ENCODE results near the gene NXN.
"Not testable (repeated sequence)": the region's sequence is repeated elsewhere in the genome, so short reads cannot be mapped to it uniquely, and the experiment has no call there.

Gene NXN

GRCh38 chr17:995324-995723 is 15.7 kb upstream of the NXN start:
- not testable (repeated sequence) for DNase-seq (ENCODE audit: low read depth); H3K4me3 ChIP-seq (ENCODE audit: low read length); H3K9ac ChIP-seq (ENCODE audit: low read length); H3K9me3 ChIP-seq (ENCODE audit: control insufficient read depth, low read length); H3K36me3 ChIP-seq (ENCODE audit: control insufficient read depth, insufficient read depth, low read length, severe bottlenecking); H3K27me3 ChIP-seq (replicated peaks; ENCODE audit: control insufficient read depth, insufficient read depth, low read length)
- H3K4me1 ChIP-seq (ENCODE audit: control insufficient read depth, insufficient read depth, low read length), result peaks cover 13% of the 10 kb centered on the region

DNA sequence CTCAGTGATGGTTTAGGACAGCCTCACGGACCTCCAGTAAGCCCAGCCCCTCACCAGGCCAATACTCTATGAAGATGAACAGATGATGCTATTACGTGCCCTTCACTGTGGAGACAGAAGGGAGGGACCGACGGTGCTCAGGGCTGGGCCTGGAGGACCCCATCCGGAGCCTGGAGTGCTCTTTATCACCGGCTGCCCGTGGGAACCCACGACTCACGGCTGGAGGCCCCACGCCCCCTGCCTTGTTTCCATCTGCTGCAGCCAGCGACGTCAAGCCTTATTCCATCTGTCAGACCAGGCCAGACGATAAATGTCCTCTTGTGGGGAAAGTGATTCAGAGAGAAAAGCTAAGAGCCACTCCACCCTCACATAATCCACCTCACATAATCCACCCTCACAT is 13.4 kb upstream of the NXN start:
- Histone ChIP-seq H3K36me3 (ENCODE audit: control insufficient read depth, insufficient read depth, low read length, severe bottlenecking) (no peaks in the 10 kb centered on the region), H3K9me3 (ENCODE audit: control insufficient read depth, low read length) (no peaks in the 10 kb centered on the region), H3K4me1 (ENCODE audit: control insufficient read depth, insufficient read depth, low read length) (peaks cover 3% of the 10 kb centered on the region), H3K4me3 (ENCODE audit: low read length) (no peak overlapping the region), H3K27me3 (replicated peaks; ENCODE audit: control insufficient read depth, insufficient read depth, low read length) (no peaks in the 10 kb centered on the region), H3K9ac (ENCODE audit: low read length) (no peak overlapping the region)
- no peak for DNase-seq (ENCODE audit: low read depth)

GRCh38 chr17:988561-988960 is 9.0 kb upstream of the NXN start:
- Histone ChIP-seq H3K9me3 (ENCODE audit: control insufficient read depth, low read length) (no peaks in the 10 kb centered on the region), H3K4me1 (ENCODE audit: control insufficient read depth, insufficient read depth, low read length) (no peaks in the 10 kb centered on the region), H3K36me3 (ENCODE audit: control insufficient read depth, insufficient read depth, low read length, severe bottlenecking) (no peaks in the 10 kb centered on the region), H3K27me3 (replicated peaks; ENCODE audit: control insufficient read depth, insufficient read depth, low read length) (no peaks in the 10 kb centered on the region), H3K9ac (ENCODE audit: low read length) (no peak overlapping the region), H3K4me3 (ENCODE audit: low read length) (no peak overlapping the region)
- no peak for DNase-seq (ENCODE audit: low read depth)

- Histone ChIP-seq H3K9ac (ENCODE audit: low read length) (no peak overlapping the region), H3K4me3 (ENCODE audit: low read length) (no peak overlapping the region), H3K27me3 (replicated peaks; ENCODE audit: control insufficient read depth, insufficient read depth, low read length) (no peaks in the 10 kb centered on the region), H3K4me1 (ENCODE audit: control insufficient read depth, insufficient read depth, low read length) (no peaks in the 10 kb centered on the region), H3K36me3 (ENCODE audit: control insufficient read depth, insufficient read depth, low read length, severe bottlenecking) (no peaks in the 10 kb centered on the region), H3K9me3 (ENCODE audit: control insufficient read depth, low read length) (no peaks in the 10 kb centered on the region)
- DNase-seq (ENCODE audit: low read depth), result no peak
Observed at GRCh38 chr17:987931-988330, 8.4 kb upstream of the NXN start.

DNA sequence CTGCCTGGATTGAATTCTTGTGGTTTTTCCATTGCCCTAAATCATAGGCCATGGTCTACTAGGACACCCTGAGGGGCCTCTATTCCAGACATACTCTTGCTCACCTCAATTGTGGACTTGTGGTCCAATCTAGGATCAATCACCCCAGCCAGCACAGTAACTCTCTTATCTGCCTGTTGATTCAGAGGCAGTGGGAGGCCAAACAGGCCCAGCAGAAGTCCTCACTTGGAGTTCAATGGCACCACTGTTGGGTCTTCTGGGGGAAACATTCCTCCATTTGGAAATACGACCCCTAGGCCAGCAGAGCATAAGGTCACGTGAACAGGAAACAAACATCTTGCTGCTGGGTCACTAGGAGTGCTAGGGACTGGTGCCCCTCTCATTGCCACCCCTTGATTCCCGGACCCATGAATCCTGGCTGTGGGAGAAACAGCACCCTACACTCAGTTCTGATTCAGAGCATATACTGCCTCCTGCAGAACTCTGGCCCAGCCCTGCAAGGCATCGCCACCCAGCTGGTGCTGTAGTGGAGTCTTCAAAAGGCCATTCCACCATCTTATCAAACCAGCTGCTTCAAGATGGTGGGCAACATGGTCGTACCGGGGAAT is 6.8 kb upstream of the NXN start:
- Histone ChIP-seq H3K36me3 (ENCODE audit: control insufficient read depth, insufficient read depth, low read length, severe bottlenecking) (no peaks in the 10 kb centered on the region), H3K4me1 (ENCODE audit: control insufficient read depth, insufficient read depth, low read length) (no peaks in the 10 kb centered on the region), H3K9me3 (ENCODE audit: control insufficient read depth, low read length) (no peaks in the 10 kb centered on the region), H3K4me3 (ENCODE audit: low read length) (no peak overlapping the region), H3K27me3 (replicated peaks; ENCODE audit: control insufficient read depth, insufficient read depth, low read length) (no peaks in the 10 kb centered on the region), H3K9ac (ENCODE audit: low read length) (no peak overlapping the region)
- DNase-seq (ENCODE audit: low read depth), result no peak

GRCh38 chr17:983921-984320 is 4.3 kb upstream of the NXN start:
- Histone ChIP-seq H3K9ac (ENCODE audit: low read length) (no peak overlapping the region), H3K36me3 (ENCODE audit: control insufficient read depth, insufficient read depth, low read length, severe bottlenecking) (no peaks in the 10 kb centered on the region), H3K4me3 (ENCODE audit: low read length) (no peak overlapping the region), H3K27me3 (replicated peaks; ENCODE audit: control insufficient read depth, insufficient read depth, low read length) (no peaks in the 10 kb centered on the region), H3K9me3 (ENCODE audit: control insufficient read depth, low read length) (no peaks in the 10 kb centered on the region), H3K4me1 (ENCODE audit: control insufficient read depth, insufficient read depth, low read length) (no peaks in the 10 kb centered on the region)
- no peak for DNase-seq (ENCODE audit: low read depth)

GRCh38 chr17:981292-981658 is 1.7 kb upstream of the NXN start:
- no peak for DNase-seq (ENCODE audit: low read depth)
- Histone ChIP-seq H3K4me3 (ENCODE audit: low read length) (no peak overlapping the region), H3K9me3 (ENCODE audit: control insufficient read depth, low read length) (no peaks in the 10 kb centered on the region), H3K36me3 (ENCODE audit: control insufficient read depth, insufficient read depth, low read length, severe bottlenecking) (no peaks in the 10 kb centered on the region), H3K4me1 (ENCODE audit: control insufficient read depth, insufficient read depth, low read length) (peaks cover 11% of the 10 kb centered on the region), H3K27me3 (replicated peaks; ENCODE audit: control insufficient read depth, insufficient read depth, low read length) (no peaks in the 10 kb centered on the region), H3K9ac (ENCODE audit: low read length) (no peak overlapping the region)

DNA sequence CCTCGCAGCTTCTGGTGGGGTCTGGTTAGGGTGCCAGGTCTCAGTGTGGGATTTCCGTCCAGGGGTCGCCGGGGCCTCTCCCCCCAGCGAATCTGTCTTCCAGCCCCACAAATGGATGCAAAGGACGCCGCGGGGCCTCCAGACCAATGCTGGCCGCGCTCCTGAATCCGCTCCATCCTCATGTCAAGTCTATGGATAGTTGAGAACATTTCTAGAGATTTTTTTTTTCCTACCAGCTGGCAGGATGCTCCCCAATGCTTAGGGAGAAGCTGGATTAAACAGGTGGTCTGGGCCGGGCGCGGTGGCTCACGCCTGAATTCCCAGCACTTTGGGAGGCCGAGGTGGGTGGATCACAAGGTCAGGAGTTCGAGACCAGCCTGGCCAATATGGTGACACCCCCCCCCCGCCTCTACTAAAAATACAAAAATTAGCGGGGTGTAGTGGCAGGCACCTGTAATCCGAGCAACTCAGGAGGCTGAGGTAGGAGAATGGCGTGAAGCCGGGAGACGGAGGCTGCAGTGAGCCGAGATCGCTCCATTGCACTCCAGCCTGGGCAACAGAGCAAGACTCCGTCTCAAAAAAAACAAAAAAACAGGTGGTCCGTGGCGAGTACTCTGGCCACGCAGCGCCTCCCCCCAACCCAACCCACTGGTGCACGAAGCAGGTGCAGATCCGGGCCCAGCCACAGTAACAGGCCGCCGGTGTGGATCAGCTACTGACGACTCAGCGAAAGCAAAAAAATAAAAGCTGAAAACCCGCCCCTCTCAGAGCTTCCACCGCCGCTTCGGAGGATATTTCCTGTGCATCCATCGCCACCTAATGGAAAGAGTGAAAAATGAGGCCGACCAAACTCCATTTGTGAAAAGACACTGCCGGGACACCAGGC is 1.1 kb upstream of the NXN start:
- H3K27me3 ChIP-seq (replicated peaks; ENCODE audit: control insufficient read depth, insufficient read depth, low read length), result no peaks in the 10 kb centered on the region
- H3K9me3 ChIP-seq (ENCODE audit: control insufficient read depth, low read length), result no peaks in the 10 kb centered on the region
- peak; percentile 97 for DNase-seq (ENCODE audit: low read depth)
- H3K4me3 ChIP-seq (ENCODE audit: low read length), result peak overlapping the region; percentile 77
- H3K36me3 ChIP-seq (ENCODE audit: control insufficient read depth, insufficient read depth, low read length, severe bottlenecking), result no peaks in the 10 kb centered on the region
- peaks cover 18% of the 10 kb centered on the region for H3K4me1 ChIP-seq (ENCODE audit: control insufficient read depth, insufficient read depth, low read length)
- peak overlapping the region; percentile 72 for H3K9ac ChIP-seq (ENCODE audit: low read length)

- Histone ChIP-seq H3K4me3 (ENCODE audit: low read length) (peak overlapping the region; percentile 77), H3K27me3 (replicated peaks; ENCODE audit: control insufficient read depth, insufficient read depth, low read length) (no peaks in the 10 kb centered on the region), H3K4me1 (ENCODE audit: control insufficient read depth, insufficient read depth, low read length) (peaks cover 25% of the 10 kb centered on the region), H3K9ac (ENCODE audit: low read length) (no peak overlapping the region), H3K9me3 (ENCODE audit: control insufficient read depth, low read length) (no peaks in the 10 kb centered on the region), H3K36me3 (ENCODE audit: control insufficient read depth, insufficient read depth, low read length, severe bottlenecking) (no peaks in the 10 kb centered on the region)
- DNase-seq (ENCODE audit: low read depth), result no peak
Observed at GRCh38 chr17:979212-979538, 401 bp downstream of the NXN start.

- H3K4me3 ChIP-seq (ENCODE audit: low read length), result peak overlapping the region; percentile 76
- peak overlapping the region; percentile 24 for H3K9ac ChIP-seq (ENCODE audit: low read length)
- no peaks in the 10 kb centered on the region for H3K27me3 ChIP-seq (replicated peaks; ENCODE audit: control insufficient read depth, insufficient read depth, low read length)
- H3K4me1 ChIP-seq (ENCODE audit: control insufficient read depth, insufficient read depth, low read length), result peaks cover 25% of the 10 kb centered on the region
- peak; percentile 77 for DNase-seq (ENCODE audit: low read depth)
- no peaks in the 10 kb centered on the region for H3K9me3 ChIP-seq (ENCODE audit: control insufficient read depth, low read length)
- no peaks in the 10 kb centered on the region for H3K36me3 ChIP-seq (ENCODE audit: control insufficient read depth, insufficient read depth, low read length, severe bottlenecking)
Observed at GRCh38 chr17:978103-979093, 1.2 kb downstream of the NXN start.

DNA sequence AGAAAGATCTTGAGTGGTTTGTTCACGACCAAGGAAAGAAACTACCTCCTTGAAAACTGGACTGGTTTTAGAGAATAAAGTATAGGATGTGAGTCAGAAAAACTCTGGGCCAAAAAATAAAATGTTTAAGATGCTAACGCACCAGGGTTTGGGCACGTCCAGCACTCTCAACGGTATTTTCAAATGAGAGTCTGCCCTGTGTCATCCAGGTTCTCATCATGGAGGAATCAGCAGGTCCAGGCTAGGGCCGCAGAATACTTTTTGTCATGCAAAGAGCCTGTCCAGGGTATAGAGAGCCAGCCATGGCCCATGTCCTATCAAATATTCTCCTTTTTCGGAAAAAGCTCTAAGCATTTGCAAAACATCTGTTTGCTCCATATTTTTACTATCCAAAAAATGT is 2.4 kb downstream of the NXN start:
- H3K27me3 ChIP-seq (replicated peaks; ENCODE audit: control insufficient read depth, insufficient read depth, low read length), result no peaks in the 10 kb centered on the region
- H3K9me3 ChIP-seq (ENCODE audit: control insufficient read depth, low read length), result no peaks in the 10 kb centered on the region
- peak; percentile 66 for DNase-seq (ENCODE audit: low read depth)
- no peak overlapping the region for H3K9ac ChIP-seq (ENCODE audit: low read length)
- peaks cover 25% of the 10 kb centered on the region for H3K4me1 ChIP-seq (ENCODE audit: control insufficient read depth, insufficient read depth, low read length)
- H3K4me3 ChIP-seq (ENCODE audit: low read length), result peak overlapping the region; percentile 76
- H3K36me3 ChIP-seq (ENCODE audit: control insufficient read depth, insufficient read depth, low read length, severe bottlenecking), result no peaks in the 10 kb centered on the region
